BJ (cell line): ENCODE results near the gene MR1. TPM values are rescaled to one million over a fixed set of nuclear protein-coding genes. Genes with fewer than 3 reads are reported as not detected.

Experiments
- CTCF ChIA-PET: fragments of 350-600 bp; formaldehyde crosslinking; extraction: SDS; loops from one replicate; lab custom pipeline; 2021; ENCODE audit warnings: antibody characterized with exemption, inconsistent platforms; lab: Yijun Ruan, JAX
- POLR2A ChIA-PET: fragments of 300-600 bp; sonication (Branson Sonifier 250); formaldehyde crosslinking; extraction: SDS; loops from one replicate; lab custom pipeline; 2021; ENCODE audit warnings: antibody characterized with exemption; lab: Charles Lee
- DNase-seq: peaks from one replicate; pipeline ENCODE4 v3.0.0-alpha.2; 2011; ENCODE audit warnings: low read depth
- H3K27me3 ChIP-seq: 2 replicates; pipeline ENCODE4 v1.6.0; 2011; ENCODE audit warnings: low read length; ENCODE audit not compliant: control insufficient read depth, insufficient read depth
- H3K36me3 ChIP-seq: 2 replicates; pipeline ENCODE4 v1.5.1; 2011; ENCODE audit warnings: low read length; ENCODE audit not compliant: control insufficient read depth, insufficient read depth
- H3K4me3 ChIP-seq: 2 replicates; pipeline ENCODE4 v1.5.1; 2011; ENCODE audit warnings: low read depth, mild to moderate bottlenecking, control low read depth, low read length
- CTCF ChIP-seq: IDR thresholded peaks from 2 replicates; pipeline ENCODE4 v1.5.1; 2011; ENCODE audit warnings: low read depth, mild to moderate bottlenecking, control low read depth, inconsistent platforms, low read length, moderate library complexity; ENCODE audit not compliant: insufficient read depth
- polyA plus RNA-seq: library from polyadenylated mRNA; depleted of rRNA; stranded (reverse); fragments of >200 nt; gene quantifications from 2 replicates; pipeline ENCODE4 v1.2.3, GENCODE V29; 2011

Gene MR1
- polyA plus RNA-seq, 1 experiment, result 25.0 TPM

GRCh38 chr1:181077576-181078242 is 43.9 kb downstream of the MR1 start:
- Histone ChIP-seq H3K36me3 (no peaks in the 10 kb centered on the region), H3K27me3 (no peaks in the 10 kb centered on the region), H3K4me3 (no peak overlapping the region)
- no peak for DNase-seq
- no peak for TF ChIP-seq CTCF
- ChIA-PET POLR2A (interaction anchor here (0.6 to 0.8 kb wide), 2 partner anchors 9 to 1055 kb away, joined by 3 read pairs; no protein-coding TSS in a partner anchor), CTCF (interaction anchor here (0.6 to 1.4 kb wide), 3 partner anchors 9 to 1719 kb away, joined by 3 to 5 read pairs (median 4); no protein-coding TSS in a partner anchor)

- ChIA-PET CTCF (interaction anchor here (0.6 to 3.0 kb wide), 6 partner anchors 11 to 590 kb away, joined by 3 to 15 read pairs (median 3); no protein-coding TSS in a partner anchor), POLR2A (interaction anchor here (0.6 to 0.7 kb wide), 2 partner anchors 56 to 126 kb away, joined by 4 read pairs; no protein-coding TSS in a partner anchor)
- DNase-seq, result no peak
- Histone ChIP-seq H3K36me3 (no peaks in the 10 kb centered on the region), H3K4me3 (no peak overlapping the region), H3K27me3 (no peaks in the 10 kb centered on the region)
- TF ChIP-seq CTCF, result no peak
Measured at GRCh38 chr1:181079382-181079781, 45.6 kb downstream of the MR1 start.

DNA sequence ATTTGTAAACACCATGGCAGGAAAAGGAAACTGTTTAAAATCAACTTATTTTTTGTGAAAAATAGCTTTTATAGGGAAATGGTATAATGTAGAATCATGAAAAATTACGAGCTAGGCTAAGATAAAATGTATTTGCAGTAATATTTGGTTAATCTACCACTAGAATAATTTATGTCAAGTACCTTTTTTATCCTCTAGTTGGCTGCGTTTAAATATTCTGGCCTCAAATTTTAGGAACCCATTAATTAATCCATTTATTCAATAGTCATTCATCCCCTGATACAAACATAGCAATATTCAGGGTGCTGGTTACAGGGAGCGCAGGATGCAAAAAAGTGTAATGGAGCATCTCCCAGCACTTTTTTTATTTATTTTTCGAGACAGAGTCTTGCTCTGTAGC is 46.1 kb downstream of the MR1 start:
- ChIA-PET CTCF (interaction anchor here (0.8 to 3.0 kb wide), 5 partner anchors 11 to 97 kb away, joined by 3 to 15 read pairs (median 3); no protein-coding TSS in a partner anchor), POLR2A (interaction anchor here (0.6 kb wide), 1 partner anchor 126 kb away, joined by 4 read pairs; no protein-coding TSS in a partner anchor)
- Histone ChIP-seq H3K36me3 (no peaks in the 10 kb centered on the region), H3K27me3 (no peaks in the 10 kb centered on the region), H3K4me3 (no peak overlapping the region)
- TF ChIP-seq CTCF, result no peak
- no peak for DNase-seq

GRCh38 chr1:181080556-181080955 is 46.8 kb downstream of the MR1 start:
- H3K4me3 ChIP-seq, result no peak overlapping the region
- POLR2A ChIA-PET, result no interaction called here
- CTCF ChIA-PET, result interaction anchor here (1.5 to 3.0 kb wide), 2 partner anchors 43 to 62 kb away, joined by 3 to 15 read pairs; no protein-coding TSS in a partner anchor
- no peak for TF ChIP-seq CTCF
- H3K27me3 ChIP-seq, result no peaks in the 10 kb centered on the region
- DNase-seq, result no peak
- H3K36me3 ChIP-seq, result no peaks in the 10 kb centered on the region

DNA sequence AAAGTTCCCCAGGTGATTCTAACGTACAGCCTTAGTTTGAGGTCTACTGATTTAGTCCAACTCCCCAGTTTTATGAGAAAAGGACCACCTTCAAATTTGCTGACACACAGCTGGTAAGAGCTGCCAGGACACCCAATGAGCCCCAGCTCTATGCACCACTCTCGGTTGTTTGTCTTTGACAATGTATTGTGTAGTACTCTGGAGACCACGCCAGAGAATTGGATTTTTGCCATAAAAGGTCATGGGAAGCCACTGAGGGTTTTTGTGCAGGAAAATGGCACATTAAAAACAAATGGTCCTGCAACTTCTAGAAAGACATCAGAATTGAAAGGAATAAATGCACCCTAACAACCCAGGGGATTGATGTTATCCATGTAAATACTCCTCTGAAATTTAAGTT is 47.6 kb downstream of the MR1 start:
- TF ChIP-seq CTCF, result no peak
- ChIA-PET POLR2A (no interaction called here), CTCF (interaction anchor here (3.0 kb wide), 1 partner anchor 61 kb away, joined by 15 read pairs; no protein-coding TSS in a partner anchor)
- no peak for DNase-seq
- H3K36me3 ChIP-seq, result no peaks in the 10 kb centered on the region
- no peak overlapping the region for H3K4me3 ChIP-seq
- no peaks in the 10 kb centered on the region for H3K27me3 ChIP-seq
